ENCODE results near the gene SPATA16.

GRCh38 chr3:172892158-172892557 lies 248.9 kb downstream of the SPATA16 start:
- no peak for TF ChIP-seq CTCF (IDR thresholded peaks at IDR 0.05)
- TF ChIP-seq POLR2A (IDR thresholded peaks at IDR 0.05), result no peak
